HepG2 (cell line): ENCODE results near the gene UQCR10. TPM values are rescaled to one million over a fixed set of nuclear protein-coding genes. Genes with fewer than 3 reads are reported as not detected.
A peak's percentile ranks its signal among the peaks of the same experiment; 100 is the strongest.

ENCODE experiments used
- ETV5 ChIP-seq: IDR thresholded peaks from 2 replicates; pipeline ENCODE4 v1.6.1; 2018; ENCODE audit warnings: missing biosample characterization, missing genetic modification reagents, inconsistent platforms, borderline replicate concordance
- FOXP4 ChIP-seq: sonication (generic); formaldehyde crosslinking; IDR thresholded peaks from 2 replicates; pipeline ENCODE4 v1.4.0; 2020; ENCODE audit warnings: missing genetic modification reagents
- NR2F1 ChIP-seq, 2 experiments: fragments of 450-650 bp in 1 of 2; formaldehyde crosslinking in 1 of 2; IDR thresholded peaks; 2 replicates each; pipeline versions ENCODE4 v1.5.0 to v1.6.1; 2016 to 2020; ENCODE audit warnings: mild to moderate bottlenecking in 1 of 2, missing compliant biosample characterization in 1 of 2, missing genetic modification reagents in 1 of 2, moderate library complexity in 1 of 2
- RORA ChIP-seq: sonication (generic); formaldehyde crosslinking; IDR thresholded peaks from 2 replicates; pipeline ENCODE4 v1.5.0; 2020; ENCODE audit warnings: mild to moderate bottlenecking, missing genetic modification reagents, moderate library complexity
- SMARCE1 ChIP-seq: fragments of 450-650 bp; IDR thresholded peaks from 2 replicates; pipeline ENCODE4 v1.6.1; 2017; ENCODE audit warnings: borderline replicate concordance
- U2AF1 ChIP-seq: fragments of 200-400 bp; formaldehyde crosslinking; optimal IDR thresholded peaks from 2 replicates; pipeline ENCODE3; 2017; ENCODE audit warnings: mild to moderate bottlenecking, low read depth, low read length
- ZBTB2 ChIP-seq: sonication (generic); formaldehyde crosslinking; IDR thresholded peaks from 2 replicates; pipeline ENCODE4 v1.8.0; 2022; ENCODE audit warnings: low read depth, missing genetic modification reagents
- ZMYM4 ChIP-seq: sonication (generic); formaldehyde crosslinking; IDR thresholded peaks from 2 replicates; pipeline ENCODE4 v1.8.1; 2023; ENCODE audit warnings: mild to moderate bottlenecking, missing genetic modification reagents
- ZNF124 ChIP-seq: sonication (generic); formaldehyde crosslinking; IDR thresholded peaks from 2 replicates; pipeline ENCODE4 v1.4.0; 2020; ENCODE audit warnings: missing genetic modification reagents
- ZNF225 ChIP-seq: sonication (generic); formaldehyde crosslinking; IDR thresholded peaks from 2 replicates; pipeline ENCODE4 v1.4.0; 2020; ENCODE audit warnings: mild to moderate bottlenecking, missing genetic modification reagents
- ZNF24 ChIP-seq: fragments of 450-650 bp; IDR thresholded peaks from 2 replicates; pipeline ENCODE4 v1.6.1; 2017; ENCODE audit warnings: antibody characterized with exemption, mild to moderate bottlenecking
- ZNF318 ChIP-seq: sonication (generic); formaldehyde crosslinking; IDR thresholded peaks from 2 replicates; pipeline ENCODE4 v1.4.0; 2020; ENCODE audit warnings: mild to moderate bottlenecking, missing genetic modification reagents
- ZNF839 ChIP-seq: sonication (generic); formaldehyde crosslinking; IDR thresholded peaks from 2 replicates; pipeline ENCODE4 v1.4.0; 2020; ENCODE audit warnings: missing genetic modification reagents, mild to moderate bottlenecking, borderline replicate concordance
- polyA plus RNA-seq, 8 experiments: library from polyadenylated mRNA; depleted of rRNA in 3 of 8; stranded (reverse) in 7 of 8; unstranded in 1 of 8; fragments of >200 nt; fragmentation: Illumina TruSeq in 4 of 8; extraction: Trizol in 4 of 8; gene quantifications; 2 replicates each; pipeline versions ENCODE4 v1.2.1 to v1.2.3, GENCODE V29; 2011 to 2016; ENCODE audit warnings: low read depth in 4 of 8, missing spikeins in 1 of 8, mixed read lengths in 1 of 8; ENCODE audit not compliant: insufficient read depth in 1 of 8
- total RNA-seq, 5 experiments: library from RNA; depleted of rRNA; stranded (reverse); fragments of >200 nt; fragmentation: Illumina TruSeq; extraction: Trizol; gene quantifications; 2 replicates each; pipeline ENCODE4 v1.2.3, GENCODE V29; 2016; ENCODE audit warnings: low read depth in 1 of 5
- TF ChIP-seq, protein P1 (sequence below): sonication (generic); formaldehyde crosslinking; IDR thresholded peaks from 2 replicates; pipeline ENCODE4 v1.4.0; 2020; ENCODE audit warnings: mild to moderate bottlenecking, missing genetic modification reagents

The UQCR10 gene
- total and polyA plus RNA-seq, 2 of the 13 experiments (the other 11 are each of a cell fraction or from before 2014, with no cell fraction given): 225 to 232 TPM

GRCh38 chr22:29767171-29768051, at the start of gene UQCR10 (continued):
- TF ChIP-seq ZNF225: peak; percentile 68; the same call in 1 of the 2 replicates
- TF ChIP-seq ZNF24: no peak
- no peak for TF ChIP-seq ZBTB2 (CRISPR knock-in tag)
- no peak for TF ChIP-seq SMARCE1
- TF ChIP-seq FOXP4: peak; percentile 20; the same call in 1 of the 2 replicates
- TF ChIP-seq ZMYM4: 0 out of 2 replicates have a peak, but pooled peaks have one; percentile 30
- no peak for TF ChIP-seq ZNF124
- TF ChIP-seq ETV5: no peak
- TF ChIP-seq, protein P1, sequence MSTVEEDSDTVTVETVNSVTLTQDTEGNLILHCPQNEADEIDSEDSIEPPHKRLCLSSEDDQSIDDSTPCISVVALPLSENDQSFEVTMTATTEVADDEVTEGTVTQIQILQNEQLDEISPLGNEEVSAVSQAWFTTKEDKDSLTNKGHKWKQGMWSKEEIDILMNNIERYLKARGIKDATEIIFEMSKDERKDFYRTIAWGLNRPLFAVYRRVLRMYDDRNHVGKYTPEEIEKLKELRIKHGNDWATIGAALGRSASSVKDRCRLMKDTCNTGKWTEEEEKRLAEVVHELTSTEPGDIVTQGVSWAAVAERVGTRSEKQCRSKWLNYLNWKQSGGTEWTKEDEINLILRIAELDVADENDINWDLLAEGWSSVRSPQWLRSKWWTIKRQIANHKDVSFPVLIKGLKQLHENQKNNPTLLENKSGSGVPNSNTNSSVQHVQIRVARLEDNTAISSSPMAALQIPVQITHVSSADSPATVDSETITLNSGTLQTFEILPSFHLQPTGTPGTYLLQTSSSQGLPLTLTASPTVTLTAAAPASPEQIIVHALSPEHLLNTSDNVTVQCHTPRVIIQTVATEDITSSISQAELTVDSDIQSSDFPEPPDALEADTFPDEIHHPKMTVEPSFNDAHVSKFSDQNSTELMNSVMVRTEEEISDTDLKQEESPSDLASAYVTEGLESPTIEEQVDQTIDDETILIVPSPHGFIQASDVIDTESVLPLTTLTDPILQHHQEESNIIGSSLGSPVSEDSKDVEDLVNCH: no peak; the same call in 1 of the 2 replicates
- TF ChIP-seq RORA (CRISPR knock-in tag): no peak
- TF ChIP-seq NR2F1 (CRISPR knock-in tag; IDR thresholded peaks at IDR 0.05): no peak
- peak; percentile 22 for TF ChIP-seq U2AF1
- 0 out of 2 replicates have a peak, but pooled peaks have one; percentile 43 for TF ChIP-seq ZNF318 (CRISPR knock-in tag)
- TF ChIP-seq ZNF839: no peak
